Measurements from ENCODE around the gene CYP11A1.
A peak's percentile ranks its signal among the peaks of the same experiment; 100 is the strongest.
"Not testable (repeated sequence)": the region's sequence is repeated elsewhere in the genome, so short reads cannot be mapped to it uniquely, and the experiment has no call there.

Gene CYP11A1

GRCh38 chr15:74373731-74374647 lies 6.5 kb upstream of the CYP11A1 start:
- peak; percentile 96 for DNase-seq

- DNase-seq, result no peak
Measured at GRCh38 chr15:74373056-74373650, 5.7 kb upstream of the CYP11A1 start.

GRCh38 chr15:74370471-74370870 lies 3.0 kb upstream of the CYP11A1 start:
- DNase-seq, result no peak

- DNase-seq, result no peak
Measured at GRCh38 chr15:74369756-74370155, 2.3 kb upstream of the CYP11A1 start.

- DNase-seq, result no peak
Measured at GRCh38 chr15:74369084-74369745, 1.8 kb upstream of the CYP11A1 start.

- DNase-seq, result no peak
Measured at GRCh38 chr15:74368121-74368520, 675 bp upstream of the CYP11A1 start.

- DNase-seq, result no peak
Measured at GRCh38 chr15:74365598-74366445, 1.6 kb downstream of the CYP11A1 start.

- DNase-seq, result no peak
Measured at GRCh38 chr15:74364936-74365597, 2.4 kb downstream of the CYP11A1 start.

GRCh38 chr15:74362482-74362881 lies 5.0 kb downstream of the CYP11A1 start:
- DNase-seq, result no peak

GRCh38 chr15:74360855-74361254 lies 6.6 kb downstream of the CYP11A1 start:
- not testable (repeated sequence) for DNase-seq

GRCh38 chr15:74359376-74359775 lies 8.1 kb downstream of the CYP11A1 start:
- not testable (repeated sequence) for DNase-seq

GRCh38 chr15:74357514-74357913 lies 9.9 kb downstream of the CYP11A1 start:
- DNase-seq, result not testable (repeated sequence)

GRCh38 chr15:74356050-74356449 lies 11.4 kb downstream of the CYP11A1 start:
- DNase-seq, result not testable (repeated sequence)

GRCh38 chr15:74353992-74354391 lies 13.5 kb downstream of the CYP11A1 start:
- DNase-seq, result not testable (repeated sequence)

GRCh38 chr15:74352393-74352910 lies 15.0 kb downstream of the CYP11A1 start:
- DNase-seq, result no peak

GRCh38 chr15:74351670-74352069 lies 15.8 kb downstream of the CYP11A1 start:
- DNase-seq, result no peak

- no peak for DNase-seq
Measured at GRCh38 chr15:74350295-74351275, 16.9 kb downstream of the CYP11A1 start.

- DNase-seq, result no peak
Measured at GRCh38 chr15:74349241-74349778, 18.1 kb downstream of the CYP11A1 start.

- DNase-seq, result no peak
Measured at GRCh38 chr15:74347757-74348250, 19.6 kb downstream of the CYP11A1 start.

GRCh38 chr15:74345051-74345450 lies 22.4 kb downstream of the CYP11A1 start:
- no peak for DNase-seq
